ENCODE measurements around the gene KCNH3. TPM values are rescaled to one million over a fixed set of nuclear protein-coding genes. Genes with fewer than 3 reads are reported as not detected.

Gene KCNH3
- polyA plus RNA-seq, 1 donor (not counting 4 experiments of a cell fraction or from before 2014, with no cell fraction given), result 0.08 TPM

DNA sequence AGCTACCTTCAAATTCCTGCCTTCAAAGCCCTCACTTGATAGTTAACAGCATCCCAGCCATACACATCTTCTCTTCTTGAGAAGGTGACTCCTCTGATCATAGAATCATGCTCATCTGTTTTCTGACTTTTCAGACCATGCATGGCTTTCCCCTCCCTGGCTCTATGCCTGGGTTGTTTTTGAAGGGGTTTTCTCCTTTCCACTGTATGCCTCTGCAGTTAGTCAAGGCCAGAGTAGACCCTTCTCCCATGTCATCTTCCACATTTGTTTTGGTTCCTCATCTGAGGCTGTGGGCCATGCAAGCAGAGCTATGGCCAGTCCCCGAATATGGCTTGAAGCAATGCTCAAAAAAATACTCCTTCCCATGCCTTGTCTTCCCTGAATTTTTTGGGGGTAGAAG is 43.4 kb downstream of the KCNH3 start:
- Histone ChIP-seq H3K9ac (ENCODE audit: control insufficient read depth, extremely low read depth, insufficient read depth, low read length) (no peak overlapping the region), H3K79me2 (ENCODE audit: control insufficient read depth, insufficient read depth, low read length) (no peaks in the 10 kb centered on the region), H3K27ac (ENCODE audit: control insufficient read depth, insufficient read depth, low read length) (no peak overlapping the region), H3K4me3 (ENCODE audit: control insufficient read depth in 2 of 3, extremely low read depth in 1 of 3, insufficient read depth in 2 of 3, low read depth in 1 of 3, low read length in 3 of 3) (no peak overlapping the region), H3K27me3 (ENCODE audit: control insufficient read depth, extremely low read depth, insufficient read depth, low read length) (no peaks in the 10 kb centered on the region), H3K36me3 (ENCODE audit: control insufficient read depth in 2 of 2, extremely low read depth in 1 of 2, insufficient read depth in 2 of 2, low read length in 2 of 2) (peaks cover 0 to 13% of the 10 kb centered on the region in 2 experiments), H3K9me3 (ENCODE audit: control insufficient read depth, low read depth, low read length) (no peaks in the 10 kb centered on the region), H4K20me1 (ENCODE audit: control insufficient read depth, extremely low read depth, insufficient read depth, low read length) (no peaks in the 10 kb centered on the region), H3K9me1 (ENCODE audit: control insufficient read depth, extremely low read depth, insufficient read depth, low read length) (no peaks in the 10 kb centered on the region), H3K4me2 (ENCODE audit: control insufficient read depth, extremely low read depth, insufficient read depth, low read depth, low read length) (no peak overlapping the region), H2AFZ (ENCODE audit: control insufficient read depth, low read length) (no peak overlapping the region), H3K4me1 (ENCODE audit: control insufficient read depth, extremely low read depth, insufficient read depth, low read length) (no peaks in the 10 kb centered on the region)
- DNase-seq (ENCODE audit: low read depth, low spot score) (no peak), FAIRE-seq (no peak)
- no peak for TF ChIP-seq EZH2 (IDR thresholded peaks at IDR 0.05; ENCODE audit: low read length)
- TF ChIP-seq, protein P1, sequence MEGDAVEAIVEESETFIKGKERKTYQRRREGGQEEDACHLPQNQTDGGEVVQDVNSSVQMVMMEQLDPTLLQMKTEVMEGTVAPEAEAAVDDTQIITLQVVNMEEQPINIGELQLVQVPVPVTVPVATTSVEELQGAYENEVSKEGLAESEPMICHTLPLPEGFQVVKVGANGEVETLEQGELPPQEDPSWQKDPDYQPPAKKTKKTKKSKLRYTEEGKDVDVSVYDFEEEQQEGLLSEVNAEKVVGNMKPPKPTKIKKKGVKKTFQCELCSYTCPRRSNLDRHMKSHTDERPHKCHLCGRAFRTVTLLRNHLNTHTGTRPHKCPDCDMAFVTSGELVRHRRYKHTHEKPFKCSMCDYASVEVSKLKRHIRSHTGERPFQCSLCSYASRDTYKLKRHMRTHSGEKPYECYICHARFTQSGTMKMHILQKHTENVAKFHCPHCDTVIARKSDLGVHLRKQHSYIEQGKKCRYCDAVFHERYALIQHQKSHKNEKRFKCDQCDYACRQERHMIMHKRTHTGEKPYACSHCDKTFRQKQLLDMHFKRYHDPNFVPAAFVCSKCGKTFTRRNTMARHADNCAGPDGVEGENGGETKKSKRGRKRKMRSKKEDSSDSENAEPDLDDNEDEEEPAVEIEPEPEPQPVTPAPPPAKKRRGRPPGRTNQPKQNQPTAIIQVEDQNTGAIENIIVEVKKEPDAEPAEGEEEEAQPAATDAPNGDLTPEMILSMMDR (optimal IDR thresholded peaks at IDR 0.05 in 1 of 3, IDR thresholded peaks at IDR 0.05 in 1 of 3, conservative IDR thresholded peaks at IDR 0.05 in 1 of 3; ENCODE audit: extremely low read depth in 1 of 3, insufficient read depth in 2 of 3, low read length in 3 of 3), result no peak
- dilution Hi-C loops (cut with MboI; ENCODE audit: extremely low pct_ligation_motif_present, low sequenced_read_pairs), result no loop called here

DNA sequence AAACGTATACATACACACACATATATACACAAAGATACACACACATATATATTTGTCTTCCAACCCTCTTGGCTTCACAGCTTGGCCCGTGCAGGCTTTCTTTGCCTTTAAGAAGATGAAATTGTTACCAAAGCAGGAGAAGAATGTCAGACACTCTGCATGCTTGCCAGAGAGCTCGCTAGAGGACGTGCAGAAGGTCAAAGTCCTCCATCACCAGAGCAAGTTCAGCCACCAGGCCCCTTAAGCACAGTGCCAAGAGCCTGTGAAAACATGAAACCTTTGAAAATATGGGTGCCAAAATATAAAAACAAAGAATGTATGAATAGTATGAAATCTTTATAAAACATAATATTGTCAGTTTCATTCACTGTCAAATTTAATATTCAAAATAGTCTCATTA is 44.0 kb downstream of the KCNH3 start:
- DNase-seq (ENCODE audit: low read depth, low spot score) (no peak), FAIRE-seq (no peak)
- Histone ChIP-seq H3K27me3 (ENCODE audit: control insufficient read depth, extremely low read depth, insufficient read depth, low read length) (no peaks in the 10 kb centered on the region), H3K9me3 (ENCODE audit: control insufficient read depth, low read depth, low read length) (no peaks in the 10 kb centered on the region), H2AFZ (ENCODE audit: control insufficient read depth, low read length) (no peak overlapping the region), H3K4me1 (ENCODE audit: control insufficient read depth, extremely low read depth, insufficient read depth, low read length) (no peaks in the 10 kb centered on the region), H3K4me3 (ENCODE audit: control insufficient read depth in 2 of 3, extremely low read depth in 1 of 3, insufficient read depth in 2 of 3, low read depth in 1 of 3, low read length in 3 of 3) (no peak overlapping the region), H3K36me3 (ENCODE audit: control insufficient read depth in 2 of 2, extremely low read depth in 1 of 2, insufficient read depth in 2 of 2, low read length in 2 of 2) (peaks cover 0 to 13% of the 10 kb centered on the region in 2 experiments), H4K20me1 (ENCODE audit: control insufficient read depth, extremely low read depth, insufficient read depth, low read length) (no peaks in the 10 kb centered on the region), H3K4me2 (ENCODE audit: control insufficient read depth, extremely low read depth, insufficient read depth, low read depth, low read length) (no peak overlapping the region), H3K9ac (ENCODE audit: control insufficient read depth, extremely low read depth, insufficient read depth, low read length) (no peak overlapping the region), H3K9me1 (ENCODE audit: control insufficient read depth, extremely low read depth, insufficient read depth, low read length) (no peaks in the 10 kb centered on the region), H3K27ac (ENCODE audit: control insufficient read depth, insufficient read depth, low read length) (no peak overlapping the region), H3K79me2 (ENCODE audit: control insufficient read depth, insufficient read depth, low read length) (no peaks in the 10 kb centered on the region)
- dilution Hi-C loops (cut with MboI; ENCODE audit: extremely low pct_ligation_motif_present, low sequenced_read_pairs), result no loop called here
- no peak for TF ChIP-seq EZH2 (IDR thresholded peaks at IDR 0.05; ENCODE audit: low read length)
- TF ChIP-seq, protein P1 (optimal IDR thresholded peaks at IDR 0.05 in 1 of 3, IDR thresholded peaks at IDR 0.05 in 1 of 3, conservative IDR thresholded peaks at IDR 0.05 in 1 of 3; ENCODE audit: extremely low read depth in 1 of 3, insufficient read depth in 2 of 3, low read length in 3 of 3), result no peak
